Measurements from ENCODE around the gene GLRX2.

DNA sequence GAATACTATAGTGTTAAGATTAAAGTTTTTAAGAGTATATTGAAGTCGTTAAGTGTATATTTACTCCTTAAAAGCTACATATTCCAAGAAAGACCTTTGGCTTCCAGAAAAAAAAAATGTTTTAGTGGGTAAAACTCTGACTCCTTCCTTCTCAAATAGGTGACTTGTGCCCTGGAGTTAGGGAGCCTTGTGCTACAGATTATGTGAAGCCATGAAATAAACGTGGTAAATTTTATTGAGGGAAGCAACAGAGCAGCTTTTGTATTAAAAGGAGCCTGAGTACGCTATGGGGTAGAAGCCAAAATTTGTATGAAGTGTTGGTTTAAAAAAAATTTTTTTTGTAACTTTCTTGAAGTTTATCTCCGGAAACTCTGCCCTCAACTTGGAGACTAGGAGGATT is 44.8 kb downstream of the GLRX2 start:
- TF ChIP-seq CTCF (IDR thresholded peaks at IDR 0.05; ENCODE audit: control extremely low read depth in 1 of 3, insufficient read depth in 1 of 3, low read depth in 1 of 3, low read length in 3 of 3) (no peak), EP300 (IDR thresholded peaks at IDR 0.05; ENCODE audit: borderline replicate concordance in 1 of 2, low read depth in 2 of 2, low read length in 2 of 2) (no peak), TAF1 (IDR thresholded peaks at IDR 0.05; ENCODE audit: low read depth, low read length) (no peak), POLR2A (IDR thresholded peaks at IDR 0.05; ENCODE audit: control extremely low read depth in 1 of 2, low read depth in 2 of 2, low read length in 2 of 2) (no peak), RAD21 (IDR thresholded peaks at IDR 0.05 in 1 of 2, conservative IDR thresholded peaks at IDR 0.05 in 1 of 2; ENCODE audit: low read depth in 2 of 2, low read length in 2 of 2) (no peak), POLR2AphosphoS5 (IDR thresholded peaks at IDR 0.05; ENCODE audit: low read depth, low read length) (no peak)
- TF ChIP-seq, protein P1, sequence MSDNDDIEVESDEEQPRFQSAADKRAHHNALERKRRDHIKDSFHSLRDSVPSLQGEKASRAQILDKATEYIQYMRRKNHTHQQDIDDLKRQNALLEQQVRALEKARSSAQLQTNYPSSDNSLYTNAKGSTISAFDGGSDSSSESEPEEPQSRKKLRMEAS (IDR thresholded peaks at IDR 0.05) = no peak
